Right renal cortex interstitium (tissue), 3 donors: Measurements from ENCODE around the gene FUT2. TPM values are rescaled to one million over a fixed set of nuclear protein-coding genes. Genes with fewer than 3 reads are reported as not detected.

Experiments used
- DNase-seq, 3 donors: peaks; one replicate each; pipeline ENCODE4 v3.0.0-alpha.2; 2013; ENCODE audit warnings: low read depth in 3 of 3, low spot score in 2 of 3
- polyA plus RNA-seq, 3 donors: library from polyadenylated mRNA; unstranded; fragments of 120-200 nt; gene quantifications; one replicate each; pipeline ENCODE4 v1.2.1, GENCODE V29; 2013; ENCODE audit not compliant: insufficient read length in 3 of 3

The FUT2 gene
- polyA plus RNA-seq, 3 donors, result 0.96 to 2.6 (median 1.9) TPM

- DNase-seq, result no peak
These were observed 26.5 kb downstream of the FUT2 start for GRCh38 chr19:48722196-48722708.

- DNase-seq, result peak in 2 of 3 donors; percentile 85 to 90
These were observed 29.3 kb downstream of the FUT2 start for GRCh38 chr19:48724796-48725753.

GRCh38 chr19:48726556-48726955, 30.8 kb downstream of the FUT2 start:
- no peak for DNase-seq

- no peak for DNase-seq
These were observed 33.3 kb downstream of the FUT2 start for GRCh38 chr19:48728911-48729664.

DNA sequence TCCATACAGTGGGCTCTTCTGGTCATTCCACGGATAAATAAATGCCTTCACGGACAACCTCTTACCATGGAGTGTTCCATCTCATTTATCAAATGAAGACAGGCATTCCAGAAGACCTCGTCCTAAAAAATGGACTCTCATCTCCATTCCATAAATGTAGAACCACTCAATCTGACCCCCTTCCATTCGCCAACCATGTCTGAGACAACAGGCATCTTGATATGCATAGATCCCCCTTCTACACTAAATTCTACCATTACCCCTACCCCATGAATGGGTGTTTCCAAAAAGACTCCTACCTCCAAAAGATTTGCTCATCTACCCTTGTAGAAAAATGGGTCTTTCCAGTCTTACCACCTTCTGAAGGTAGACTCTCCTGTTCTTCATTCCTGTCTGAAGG, 35.7 kb downstream of the FUT2 start:
- no peak for DNase-seq

- no peak for DNase-seq
These were observed 38.9 kb downstream of the FUT2 start for GRCh38 chr19:48734625-48735024.

- no peak for DNase-seq
These were observed 39.4 kb downstream of the FUT2 start for GRCh38 chr19:48735031-48735615.

DNA sequence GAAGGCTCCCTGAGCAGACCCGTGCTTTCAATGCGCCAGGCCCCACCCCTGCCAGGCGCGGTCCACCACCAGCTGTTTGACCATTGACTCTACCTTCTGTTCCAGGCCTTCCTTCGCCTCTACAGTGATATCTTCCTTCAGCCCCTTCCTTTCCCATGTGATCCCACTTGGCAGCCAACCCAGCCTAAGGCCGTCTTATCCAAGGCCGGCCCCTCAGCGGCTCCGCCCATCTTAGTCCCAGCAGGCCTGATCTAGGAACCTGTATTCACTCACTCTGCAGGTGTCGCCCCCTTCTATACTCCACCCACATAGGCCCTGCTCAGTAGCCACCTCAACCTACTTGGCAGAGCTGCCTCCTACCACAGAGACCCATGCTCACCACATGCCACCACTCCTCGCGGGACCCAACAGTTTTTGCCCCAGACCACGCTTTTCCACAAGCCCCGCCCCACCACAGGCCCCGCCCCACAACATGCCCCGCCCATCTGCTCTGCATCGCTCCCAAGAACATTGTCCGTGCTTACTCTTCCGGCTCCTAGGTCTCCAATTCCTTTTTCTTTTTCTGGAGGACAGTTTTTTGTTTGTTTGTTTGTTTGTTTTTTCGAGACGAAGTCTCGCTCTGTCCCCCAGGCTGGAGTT, 41.7 kb downstream of the FUT2 start:
- no peak for DNase-seq

GRCh38 chr19:48738557-48739403, 43.0 kb downstream of the FUT2 start:
- DNase-seq, result no peak

- no peak for DNase-seq
These were observed 43.8 kb downstream of the FUT2 start for GRCh38 chr19:48739404-48740163.

- no peak for DNase-seq
These were observed 44.6 kb downstream of the FUT2 start, which contains the start of gene RASIP1 for GRCh38 chr19:48740164-48740972. TSS of gene RASIP1 (minus strand) at chr19:48740610. CDS start at chr19:48740282, 328 bp downstream.

- DNase-seq, result no peak
These were observed 45.6 kb downstream of the FUT2 start for GRCh38 chr19:48741129-48741999.

DNA sequence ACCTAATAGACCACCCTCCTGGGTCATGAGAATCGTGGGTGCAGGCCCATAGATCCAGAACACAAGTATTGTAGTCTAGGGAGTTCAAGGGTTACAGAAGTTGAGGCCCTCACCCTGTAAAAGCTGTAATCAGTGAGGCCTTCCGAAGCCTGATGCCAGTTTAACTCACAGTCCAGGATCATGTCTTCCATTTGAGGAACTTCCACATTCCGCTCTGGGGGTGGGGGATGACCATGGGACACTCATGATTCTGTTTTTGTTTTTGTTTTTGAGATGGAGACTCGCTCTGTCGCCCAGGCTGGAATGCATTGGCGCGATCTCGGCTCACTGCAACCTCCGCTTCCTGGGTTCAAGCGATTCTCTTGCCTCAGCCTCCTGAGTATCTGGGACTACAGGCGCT, 46.3 kb downstream of the FUT2 start:
- no peak for DNase-seq

DNA sequence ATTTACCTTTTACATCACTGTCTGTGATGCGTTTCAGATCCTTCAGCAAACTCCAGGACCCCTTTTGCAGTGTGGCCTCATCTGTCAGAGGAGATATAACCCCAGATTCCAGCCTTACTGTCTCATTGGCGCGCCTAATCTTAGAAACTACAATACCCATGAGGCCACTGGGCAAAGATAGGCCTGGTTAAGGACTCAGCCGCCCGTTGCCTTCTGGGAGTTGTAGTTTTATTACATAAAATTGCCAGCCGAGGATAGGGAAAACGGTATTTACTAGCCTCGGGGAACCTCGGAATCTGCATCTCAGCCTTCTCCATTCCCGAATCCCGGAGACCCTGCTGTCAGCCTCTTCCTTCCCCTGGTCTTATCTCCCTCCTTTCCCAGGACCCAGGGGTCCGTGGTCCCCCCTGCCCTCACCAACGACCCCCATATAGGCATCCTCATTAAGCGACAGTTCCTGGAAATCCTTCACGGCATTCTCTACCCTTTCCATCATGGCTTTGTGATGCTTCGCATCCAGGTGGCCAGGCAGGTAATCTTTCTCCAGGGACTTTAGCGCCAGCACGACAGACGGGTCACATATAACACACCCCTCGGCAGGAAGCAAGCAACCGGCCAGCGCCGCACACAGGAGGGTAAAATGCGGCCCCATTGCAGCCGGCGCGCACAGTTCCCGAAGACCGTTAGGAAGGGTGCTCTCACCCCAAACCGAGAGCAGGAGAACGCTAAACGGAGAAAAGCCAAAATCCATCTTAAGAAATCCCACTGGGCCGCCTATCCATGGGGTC, 49.6 kb downstream of the FUT2 start:
- DNase-seq, result no peak

- DNase-seq, result no peak
These were observed 50.3 kb downstream of the FUT2 start for GRCh38 chr19:48746110-48746509.
